Peyer's patch (tissue), 4 donors: ENCODE data around the gene CACNA2D4. TPM values are rescaled to one million over a fixed set of nuclear protein-coding genes. Genes with fewer than 3 reads are reported as not detected.
A peak's percentile ranks its signal among the peaks of the same experiment; 100 is the strongest.

Source experiments
- DNase-seq, 3 donors: peaks; one replicate each; pipeline ENCODE4 v3.0.0-alpha.2; 2017 to 2019
- H3K27ac ChIP-seq, 4 donors: fragments of 200-600 bp; sonication (generic); one replicate each; pipeline ENCODE4 v1.5.1; 2016 to 2019
- H3K27me3 ChIP-seq, 2 donors: fragments of 200-600 bp; sonication (generic); one replicate each; pipeline ENCODE4 v1.5.1; 2019
- H3K36me3 ChIP-seq, 3 donors: fragments of 200-600 bp; sonication (generic); one replicate each; pipeline ENCODE4 v1.5.1; 2016 to 2019
- H3K4me1 ChIP-seq, 4 donors: fragments of 200-600 bp; sonication (generic); one replicate each; pipeline ENCODE4 v1.5.1; 2016 to 2019
- H3K4me3 ChIP-seq, 4 donors: fragments of 200-600 bp; sonication (generic); 1 replicate in 3 of 4; 2 replicates in 1 of 4; pipeline ENCODE4 v1.5.1; 2016 to 2019; ENCODE audit warnings: mild to moderate bottlenecking in 1 of 4
- H3K9me3 ChIP-seq, 4 donors: fragments of 200-600 bp; sonication (generic); one replicate each; pipeline ENCODE4 v1.5.1; 2016 to 2019; ENCODE audit warnings: mild to moderate bottlenecking in 1 of 4
- CTCF ChIP-seq, 6 experiments: fragments of 450-650 bp in 4 of 6; fragments of 200-600 bp in 2 of 6; sonication (generic) in 1 of 6; IDR thresholded peaks; one replicate each; pipeline ENCODE4 v1.5.1; 2017 to 2019; ENCODE audit warnings: antibody characterized with exemption in 6 of 6, mild to moderate bottlenecking in 3 of 6, moderate library complexity in 1 of 6
- POLR2A ChIP-seq, 2 donors: fragments of 450-650 bp; IDR thresholded peaks; one replicate each; pipeline ENCODE4 v1.5.1; 2017; ENCODE audit warnings: antibody characterized with exemption in 2 of 2, mild to moderate bottlenecking in 2 of 2, moderate library complexity in 2 of 2
- total RNA-seq, 4 donors: library from RNA; depleted of rRNA; stranded (reverse); fragments of >200 nt; gene quantifications; one replicate each; pipeline ENCODE4 v1.1.0, GENCODE V29; 2016

The CACNA2D4 gene
- total RNA-seq, 4 donors from 2014 or later: 9.5 to 19.3 (median 12.3) TPM

- H3K4me3 ChIP-seq: no peak overlapping the region
- no peak overlapping the region for H3K27ac ChIP-seq
- no peak for TF ChIP-seq CTCF (IDR thresholded peaks at IDR 0.05)
- no peak for TF ChIP-seq POLR2A (IDR thresholded peaks at IDR 0.05)
Measured at GRCh38 chr12:1794440-1795090, 123.9 kb downstream of the CACNA2D4 start.

GRCh38 chr12:1793426-1794210, 124.8 kb downstream of the CACNA2D4 start:
- H3K27ac ChIP-seq: no peak overlapping the region
- TF ChIP-seq POLR2A (IDR thresholded peaks at IDR 0.05) (no peak), CTCF (IDR thresholded peaks at IDR 0.05) (no peak)
- H3K4me3 ChIP-seq: no peak overlapping the region
- H3K9me3 ChIP-seq: no peaks in the 10 kb centered on the region
- DNase-seq: peak in 1 of 3 donors; percentile 42
- H3K27me3 ChIP-seq: no peaks in the 10 kb centered on the region
- H3K4me1 ChIP-seq: peaks cover 0 to 17% (median 11%) of the 10 kb centered on the region in 4 donors
- no peaks in the 10 kb centered on the region for H3K36me3 ChIP-seq

More at GRCh38 chr12:1794440-1795090, 123.9 kb downstream of the CACNA2D4 start:
- no peaks in the 10 kb centered on the region for H3K9me3 ChIP-seq
- no peak for DNase-seq
- no peaks in the 10 kb centered on the region for H3K36me3 ChIP-seq
- H3K4me1 ChIP-seq: peaks cover 0 to 17% (median 11%) of the 10 kb centered on the region in 4 donors
- H3K27me3 ChIP-seq: no peaks in the 10 kb centered on the region

- no peak overlapping the region for H3K4me3 ChIP-seq
- no peak for DNase-seq
Measured at GRCh38 chr12:1792406-1792805, 126.0 kb downstream of the CACNA2D4 start.

GRCh38 chr12:1791104-1791841, 127.2 kb downstream of the CACNA2D4 start:
- Histone ChIP-seq H3K4me1 (peaks cover 0 to 11% (median 10%) of the 10 kb centered on the region in 4 donors), H3K27ac (no peak overlapping the region), H3K9me3 (no peaks in the 10 kb centered on the region), H3K36me3 (peaks cover 0 to 11% (median 0%) of the 10 kb centered on the region in 3 donors), H3K4me3 (no peak overlapping the region), H3K27me3 (no peaks in the 10 kb centered on the region)
- TF ChIP-seq POLR2A (IDR thresholded peaks at IDR 0.05): no peak
- TF ChIP-seq CTCF (IDR thresholded peaks at IDR 0.05): peak; percentile 51 to 96 (median 84)
- DNase-seq: peak; percentile 54 to 90 (median 68)

More at GRCh38 chr12:1792406-1792805, 126.0 kb downstream of the CACNA2D4 start:
- Histone ChIP-seq H3K4me1 (peaks cover 0 to 13% (median 11%) of the 10 kb centered on the region in 4 donors), H3K27me3 (no peaks in the 10 kb centered on the region), H3K36me3 (no peaks in the 10 kb centered on the region), H3K9me3 (no peaks in the 10 kb centered on the region), H3K27ac (no peak overlapping the region)
- no peak for TF ChIP-seq POLR2A (IDR thresholded peaks at IDR 0.05)
- no peak for TF ChIP-seq CTCF (IDR thresholded peaks at IDR 0.05)

- H3K27me3 ChIP-seq: no peaks in the 10 kb centered on the region
- H3K36me3 ChIP-seq: peaks cover 0 to 18% (median 0%) of the 10 kb centered on the region in 3 donors
- no peaks in the 10 kb centered on the region for H3K9me3 ChIP-seq
- peaks cover 0 to 7% (median 5%) of the 10 kb centered on the region in 4 donors for H3K4me1 ChIP-seq
- H3K27ac ChIP-seq: no peak overlapping the region
- no peak overlapping the region for H3K4me3 ChIP-seq
- peak in 1 of 3 donors; percentile 43 for DNase-seq
- TF ChIP-seq POLR2A (IDR thresholded peaks at IDR 0.05) (no peak), CTCF (IDR thresholded peaks at IDR 0.05) (no peak)
Measured at GRCh38 chr12:1790444-1790843, 128.0 kb downstream of the CACNA2D4 start.
